Neural crest cell (in vitro differentiated cells): ENCODE data around the gene MMP24. TPM values are rescaled to one million over a fixed set of nuclear protein-coding genes. Genes with fewer than 3 reads are reported as not detected.
A peak's percentile ranks its signal among the peaks of the same experiment; 100 is the strongest.
"Not testable (repeated sequence)": the region's sequence is repeated elsewhere in the genome, so short reads cannot be mapped to it uniquely, and the experiment has no call there.

Experiments used
- DNase-seq: peaks from one replicate; pipeline ENCODE4 v3.0.0; 2021; ENCODE audit warnings: low read depth, mixed read lengths, low spot score
- H3K27ac Mint-ChIP-seq: one replicate; pipeline ENCODE4 v1.8.0; 2021; ENCODE audit warnings: mild to moderate bottlenecking, mixed read lengths; ENCODE audit not compliant: unreplicated experiment
- H3K27me3 Mint-ChIP-seq: 2 replicates; pipeline ENCODE4 v1.8.0; 2021; ENCODE audit warnings: low read depth, mild to moderate bottlenecking, mixed read lengths
- H3K36me3 Mint-ChIP-seq: 2 replicates; pipeline ENCODE4 v1.8.0; 2021; ENCODE audit warnings: low read depth, mild to moderate bottlenecking, mixed read lengths
- H3K4me1 Mint-ChIP-seq: 2 replicates; pipeline ENCODE4 v1.8.0; 2021; ENCODE audit warnings: mixed read lengths
- H3K4me3 Mint-ChIP-seq: one replicate; pipeline ENCODE4 v1.8.0; 2021; ENCODE audit warnings: mild to moderate bottlenecking, mixed read lengths
- H3K9me3 Mint-ChIP-seq: 2 replicates; pipeline ENCODE4 v1.8.0; 2021; ENCODE audit warnings: mixed read lengths
- total RNA-seq: library from RNA; stranded (reverse); gene quantifications from 2 replicates; pipeline ENCODE4 v1.2.1, GENCODE V29; 2021
- TF ChIP-seq, protein P1 (sequence below): fragments of 200-600 bp; sonication (generic); conservative IDR thresholded peaks from 2 replicates; pipeline ENCODE4 v1.5.0; 2021; ENCODE audit warnings: antibody characterized with exemption, mild to moderate bottlenecking

Gene MMP24
- total RNA-seq, 1 donor from 2014 or later: 2.9 TPM

DNA sequence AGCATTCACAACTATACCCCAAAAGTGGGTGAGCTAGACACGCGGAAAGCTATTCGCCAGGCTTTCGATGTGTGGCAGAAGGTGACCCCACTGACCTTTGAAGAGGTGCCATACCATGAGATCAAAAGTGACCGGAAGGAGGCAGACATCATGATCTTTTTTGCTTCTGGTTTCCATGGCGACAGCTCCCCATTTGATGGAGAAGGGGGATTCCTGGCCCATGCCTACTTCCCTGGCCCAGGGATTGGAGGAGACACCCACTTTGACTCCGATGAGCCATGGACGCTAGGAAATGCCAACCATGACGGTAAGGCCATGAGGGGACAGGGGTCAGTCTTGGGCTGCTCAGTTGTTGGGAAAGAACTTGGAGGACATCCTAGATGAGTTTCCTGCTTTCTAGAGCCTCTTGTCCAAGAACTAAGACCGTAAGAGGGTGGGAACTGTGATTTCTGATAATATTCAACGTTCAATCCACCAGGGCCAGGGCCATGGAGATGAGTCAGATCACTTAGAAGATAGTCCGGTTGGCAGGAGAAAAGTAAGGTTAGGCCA, 28.0 kb downstream of the MMP24 start:
- no peak for DNase-seq
- H3K4me3 Mint-ChIP-seq: no peak overlapping the region
- H3K36me3 Mint-ChIP-seq: no peaks in the 10 kb centered on the region
- no peak overlapping the region for H3K27ac Mint-ChIP-seq
- no peaks in the 10 kb centered on the region for H3K4me1 Mint-ChIP-seq
- H3K27me3 Mint-ChIP-seq: no peaks in the 10 kb centered on the region
- TF ChIP-seq, protein P1, sequence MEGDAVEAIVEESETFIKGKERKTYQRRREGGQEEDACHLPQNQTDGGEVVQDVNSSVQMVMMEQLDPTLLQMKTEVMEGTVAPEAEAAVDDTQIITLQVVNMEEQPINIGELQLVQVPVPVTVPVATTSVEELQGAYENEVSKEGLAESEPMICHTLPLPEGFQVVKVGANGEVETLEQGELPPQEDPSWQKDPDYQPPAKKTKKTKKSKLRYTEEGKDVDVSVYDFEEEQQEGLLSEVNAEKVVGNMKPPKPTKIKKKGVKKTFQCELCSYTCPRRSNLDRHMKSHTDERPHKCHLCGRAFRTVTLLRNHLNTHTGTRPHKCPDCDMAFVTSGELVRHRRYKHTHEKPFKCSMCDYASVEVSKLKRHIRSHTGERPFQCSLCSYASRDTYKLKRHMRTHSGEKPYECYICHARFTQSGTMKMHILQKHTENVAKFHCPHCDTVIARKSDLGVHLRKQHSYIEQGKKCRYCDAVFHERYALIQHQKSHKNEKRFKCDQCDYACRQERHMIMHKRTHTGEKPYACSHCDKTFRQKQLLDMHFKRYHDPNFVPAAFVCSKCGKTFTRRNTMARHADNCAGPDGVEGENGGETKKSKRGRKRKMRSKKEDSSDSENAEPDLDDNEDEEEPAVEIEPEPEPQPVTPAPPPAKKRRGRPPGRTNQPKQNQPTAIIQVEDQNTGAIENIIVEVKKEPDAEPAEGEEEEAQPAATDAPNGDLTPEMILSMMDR: no peak
- no peaks in the 10 kb centered on the region for H3K9me3 Mint-ChIP-seq

DNA sequence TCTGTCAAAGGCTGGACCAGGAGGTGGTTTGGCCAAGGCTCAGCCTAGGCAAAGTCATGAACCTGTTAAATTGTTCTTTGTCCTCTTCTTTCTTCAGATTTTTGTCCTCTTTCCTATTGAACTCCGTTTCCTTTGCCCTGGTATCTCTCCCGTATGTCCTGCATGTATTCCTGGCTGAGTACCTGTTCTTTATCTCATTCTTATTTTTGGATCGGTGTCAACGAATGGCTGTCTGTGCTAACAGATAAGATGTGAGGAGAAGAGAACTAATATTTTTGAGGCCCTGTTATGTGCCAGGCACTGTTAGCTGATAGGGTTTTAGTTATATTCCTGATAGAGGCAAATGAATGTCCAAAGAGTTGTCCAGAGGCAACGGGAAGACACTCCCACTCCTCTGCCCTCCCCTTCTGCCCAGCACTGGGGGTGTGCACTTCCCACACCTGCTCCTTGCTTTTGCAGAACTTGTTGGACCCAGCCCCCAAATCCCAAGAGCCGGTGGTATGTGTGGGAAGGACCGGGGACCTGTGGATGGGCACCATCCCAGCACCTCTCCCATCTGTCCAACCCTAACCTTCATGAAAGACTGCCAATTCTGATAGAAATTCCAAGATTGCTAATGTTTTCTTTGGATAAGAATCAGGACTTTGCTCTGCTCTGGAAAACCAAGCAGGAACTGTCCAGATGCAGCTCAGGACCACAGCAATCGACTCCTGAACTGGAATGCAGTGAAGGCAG, 30.9 kb downstream of the MMP24 start:
- Mint-ChIP-seq H3K4me3 (no peak overlapping the region), H3K27me3 (no peaks in the 10 kb centered on the region), H3K9me3 (no peaks in the 10 kb centered on the region), H3K27ac (no peak overlapping the region), H3K36me3 (no peaks in the 10 kb centered on the region), H3K4me1 (no peaks in the 10 kb centered on the region)
- no peak for DNase-seq
- TF ChIP-seq, protein P1: no peak

DNA sequence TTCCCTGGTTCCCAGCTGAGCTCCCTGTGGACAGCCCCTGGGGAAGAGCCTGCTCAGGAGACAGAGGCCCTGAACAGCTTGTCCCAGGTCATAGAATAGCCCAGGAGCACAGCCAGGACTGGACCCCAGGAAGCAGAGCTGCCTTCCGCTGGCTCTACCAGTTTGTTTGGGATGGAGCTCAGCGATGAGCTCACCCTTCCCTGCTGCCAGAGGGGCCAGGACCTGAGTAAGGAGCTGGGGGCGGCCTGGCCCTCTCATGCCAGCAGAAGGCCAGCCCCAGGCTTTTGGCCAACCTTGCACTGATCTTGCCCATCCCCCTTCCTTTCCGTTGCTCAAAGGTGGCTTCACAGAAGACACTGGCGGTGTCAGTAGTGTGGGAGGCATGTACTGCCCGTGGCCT, 33.9 kb downstream of the MMP24 start:
- TF ChIP-seq, protein P1: no peak
- DNase-seq: no peak
- Mint-ChIP-seq H3K9me3 (no peaks in the 10 kb centered on the region), H3K4me1 (peaks cover 10% of the 10 kb centered on the region), H3K27ac (no peak overlapping the region), H3K4me3 (no peak overlapping the region), H3K36me3 (no peaks in the 10 kb centered on the region), H3K27me3 (peaks cover 3% of the 10 kb centered on the region)

DNA sequence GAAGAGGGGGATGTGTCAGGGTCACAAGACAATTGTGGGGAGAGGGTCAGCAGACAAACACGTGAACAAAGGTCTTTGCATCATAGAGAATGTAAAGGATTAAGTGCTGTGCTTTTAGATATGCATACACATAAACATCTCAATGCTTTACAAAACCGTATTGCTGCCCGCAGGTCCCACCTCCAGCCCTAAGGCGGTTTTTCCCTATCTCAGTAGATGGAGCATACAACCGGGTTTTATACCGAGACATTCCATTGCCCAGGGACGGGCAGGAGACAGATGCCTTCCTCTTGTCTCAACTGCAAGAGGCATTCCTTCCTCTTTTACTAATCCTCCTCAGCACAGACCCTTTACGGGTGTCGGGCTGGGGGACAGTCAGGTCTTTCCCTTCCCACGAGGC, 35.8 kb downstream of the MMP24 start:
- not testable (repeated sequence) for H3K27ac Mint-ChIP-seq, DNase-seq, H3K36me3 Mint-ChIP-seq, H3K9me3 Mint-ChIP-seq, H3K4me3 Mint-ChIP-seq, H3K27me3 Mint-ChIP-seq
- peaks cover 10% of the 10 kb centered on the region for H3K4me1 Mint-ChIP-seq

DNA sequence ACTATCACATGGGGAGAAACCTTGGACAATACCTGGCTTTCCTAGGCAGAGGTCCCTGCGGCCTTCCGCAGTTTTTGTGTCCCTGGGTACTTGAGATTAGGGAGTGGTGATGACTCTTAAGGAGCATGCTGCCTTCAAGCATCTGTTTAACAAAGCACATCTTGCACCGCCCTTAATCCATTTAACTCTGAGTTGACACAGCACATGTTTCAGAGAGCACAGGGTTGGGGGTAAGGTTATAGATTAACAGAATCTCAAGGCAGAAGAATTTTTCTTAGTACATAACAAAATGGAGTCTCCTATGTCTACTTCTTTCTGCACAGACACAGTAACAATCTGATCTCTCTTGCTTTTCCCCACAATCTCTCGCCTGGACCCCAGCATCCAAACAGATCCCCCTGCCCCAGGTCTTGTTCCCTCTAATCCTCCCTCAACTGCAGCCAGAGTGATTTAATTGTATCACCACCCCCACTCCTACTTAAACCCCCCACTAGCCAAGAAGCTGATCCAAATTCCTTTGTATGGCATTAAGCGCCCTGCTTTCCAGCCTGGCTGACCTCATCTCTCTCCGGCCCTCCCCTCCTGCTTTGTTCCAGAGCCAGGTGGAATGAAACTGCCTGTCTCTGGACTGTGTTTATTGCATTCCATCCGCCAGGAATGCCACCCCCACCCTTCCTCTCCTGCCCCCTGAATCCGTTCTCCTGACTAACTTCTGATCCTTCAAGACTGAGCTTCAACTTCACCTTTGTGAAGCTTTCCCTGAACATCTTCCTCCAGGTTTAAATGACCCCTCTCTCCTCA, 36.4 kb downstream of the MMP24 start:
- H3K4me3 Mint-ChIP-seq, H3K36me3 Mint-ChIP-seq, DNase-seq, H3K27me3 Mint-ChIP-seq, H3K9me3 Mint-ChIP-seq: not testable (repeated sequence)
- Mint-ChIP-seq H3K27ac (peak overlapping the region; percentile 65), H3K4me1 (peaks cover 10% of the 10 kb centered on the region)

DNA sequence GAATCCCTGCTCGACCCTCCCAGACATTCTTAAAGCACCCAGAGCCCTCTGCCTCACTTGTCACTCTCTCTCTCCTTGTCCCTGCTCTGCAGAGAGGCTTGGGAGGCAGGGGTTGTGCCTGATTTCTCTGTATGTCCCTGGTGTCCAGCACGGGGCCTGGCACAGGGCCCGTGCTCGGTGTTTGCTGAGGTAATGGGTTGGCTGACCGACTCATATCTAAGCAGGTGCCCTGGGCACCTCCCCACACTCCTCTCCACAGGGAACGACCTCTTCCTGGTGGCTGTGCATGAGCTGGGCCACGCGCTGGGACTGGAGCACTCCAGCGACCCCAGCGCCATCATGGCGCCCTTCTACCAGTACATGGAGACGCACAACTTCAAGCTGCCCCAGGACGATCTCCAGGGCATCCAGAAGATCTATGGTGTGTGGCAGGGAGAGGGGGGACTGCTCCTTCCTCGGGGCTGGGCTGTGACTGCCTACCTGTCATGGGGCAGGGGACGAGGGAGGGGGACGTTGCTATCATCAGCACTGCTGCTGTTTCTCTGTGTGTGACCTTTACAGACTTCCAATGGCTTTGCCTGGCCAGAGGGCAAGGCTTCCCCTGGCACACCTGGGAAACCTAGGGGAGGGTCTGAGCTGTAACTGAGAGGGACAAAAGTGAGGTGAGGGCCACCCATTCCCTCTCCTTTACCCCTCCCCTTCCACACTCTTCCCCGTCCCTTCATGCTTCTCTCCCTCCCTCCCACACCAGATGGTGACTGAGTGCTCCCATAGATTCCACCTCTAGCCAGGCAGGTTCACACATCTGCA, 37.2 kb downstream of the MMP24 start:
- TF ChIP-seq, protein P1: no peak
- H3K4me1 Mint-ChIP-seq: peaks cover 10% of the 10 kb centered on the region
- peak overlapping the region; percentile 65 for H3K27ac Mint-ChIP-seq
- peaks cover 5% of the 10 kb centered on the region for H3K36me3 Mint-ChIP-seq
- DNase-seq: no peak
- H3K4me3 Mint-ChIP-seq: no peak overlapping the region
- H3K9me3 Mint-ChIP-seq: no peaks in the 10 kb centered on the region
- peaks cover 3% of the 10 kb centered on the region for H3K27me3 Mint-ChIP-seq
